ENCODE results near the gene INVS. TPM values are rescaled to one million over a fixed set of nuclear protein-coding genes. Genes with fewer than 3 reads are reported as not detected.

INVS gene
- total RNA-seq, 1 donor from 2014 or later, result 34.0 TPM

GRCh38 chr9:100281676-100282387 lies 182.8 kb downstream of the INVS start:
- Mint-ChIP-seq H3K27me3 (no peaks in the 10 kb centered on the region), H3K4me3 (no peak overlapping the region), H3K9me3 (peaks cover 12% of the 10 kb centered on the region), H3K36me3 (ENCODE audit: low read depth) (peaks cover 79% of the 10 kb centered on the region), H3K27ac (no peak overlapping the region), H3K4me1 (no peaks in the 10 kb centered on the region)
- no peak for TF ChIP-seq CTCF (IDR thresholded peaks at IDR 0.05)
- ATAC-seq (ENCODE audit: low read depth), result no peak
- POLR2A ChIA-PET, result interaction anchor here (0.6 kb wide), 1 partner anchor 1059 kb away, joined by 5 read pairs; no protein-coding TSS in a partner anchor
- DNase-seq, result no peak
- CTCF ChIA-PET, result no interaction called here
- intact Hi-C loops (cut with micrococcal nuclease), result no loop called here

DNA sequence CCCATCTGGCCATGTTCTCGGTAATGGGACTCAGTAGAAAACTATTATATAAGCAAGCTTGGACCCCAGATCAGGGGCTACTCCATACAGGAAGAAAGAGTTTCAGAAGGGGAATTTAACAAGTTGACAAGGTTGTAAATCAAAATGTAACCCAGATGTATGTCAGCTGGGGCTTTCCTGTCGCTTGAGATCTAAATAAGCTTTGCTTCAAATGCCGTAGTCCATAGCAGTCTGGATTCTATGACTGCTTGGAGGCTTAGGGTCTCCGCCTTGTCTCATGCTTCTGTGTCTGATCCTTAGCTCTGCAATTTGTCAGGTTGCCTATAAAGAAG lies 183.3 kb downstream of the INVS start:
- ChIA-PET POLR2A (no interaction called here), CTCF (no interaction called here)
- no peak for ATAC-seq (ENCODE audit: low read depth)
- no peaks in the 10 kb centered on the region for H3K27me3 Mint-ChIP-seq
- DNase-seq, result no peak
- no peak overlapping the region for H3K4me3 Mint-ChIP-seq
- H3K36me3 Mint-ChIP-seq (ENCODE audit: low read depth), result peaks cover 79% of the 10 kb centered on the region
- intact Hi-C loops (cut with micrococcal nuclease), result no loop called here
- no peak for TF ChIP-seq CTCF (IDR thresholded peaks at IDR 0.05)
- H3K9me3 Mint-ChIP-seq, result peaks cover 12% of the 10 kb centered on the region
- no peaks in the 10 kb centered on the region for H3K4me1 Mint-ChIP-seq
- no peak overlapping the region for H3K27ac Mint-ChIP-seq

DNA sequence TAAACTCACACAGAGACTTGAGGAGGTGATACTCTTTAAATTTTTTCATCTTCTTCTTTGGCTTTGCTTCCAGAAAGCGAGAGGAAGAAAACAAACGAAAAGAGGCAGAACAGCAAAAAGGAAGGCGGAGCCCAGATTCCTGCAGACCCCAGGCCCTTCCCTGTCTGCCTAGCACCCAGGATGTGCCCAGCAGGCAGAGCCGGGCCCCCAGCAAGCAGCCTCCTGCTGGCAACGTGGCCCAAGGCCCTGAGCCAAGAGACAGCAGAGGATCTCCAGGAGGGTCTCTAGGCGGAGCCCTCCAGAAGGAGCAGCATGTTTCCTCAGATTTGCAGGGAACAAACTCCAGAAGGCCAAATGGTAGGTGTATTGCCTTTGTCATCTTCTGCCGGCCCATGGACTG lies 185.2 kb downstream of the INVS start:
- POLR2A ChIA-PET, result no interaction called here
- ATAC-seq (ENCODE audit: low read depth) (no peak), DNase-seq (no peak)
- peaks cover 14% of the 10 kb centered on the region for H3K9me3 Mint-ChIP-seq
- H3K27me3 Mint-ChIP-seq, result no peaks in the 10 kb centered on the region
- intact Hi-C loops (cut with micrococcal nuclease), result no loop called here
- no peak overlapping the region for H3K27ac Mint-ChIP-seq
- no peak for TF ChIP-seq CTCF (IDR thresholded peaks at IDR 0.05)
- H3K4me1 Mint-ChIP-seq, result no peaks in the 10 kb centered on the region
- CTCF ChIA-PET, result no interaction called here
- H3K36me3 Mint-ChIP-seq (ENCODE audit: low read depth), result peaks cover 84% of the 10 kb centered on the region
- H3K4me3 Mint-ChIP-seq, result no peak overlapping the region

DNA sequence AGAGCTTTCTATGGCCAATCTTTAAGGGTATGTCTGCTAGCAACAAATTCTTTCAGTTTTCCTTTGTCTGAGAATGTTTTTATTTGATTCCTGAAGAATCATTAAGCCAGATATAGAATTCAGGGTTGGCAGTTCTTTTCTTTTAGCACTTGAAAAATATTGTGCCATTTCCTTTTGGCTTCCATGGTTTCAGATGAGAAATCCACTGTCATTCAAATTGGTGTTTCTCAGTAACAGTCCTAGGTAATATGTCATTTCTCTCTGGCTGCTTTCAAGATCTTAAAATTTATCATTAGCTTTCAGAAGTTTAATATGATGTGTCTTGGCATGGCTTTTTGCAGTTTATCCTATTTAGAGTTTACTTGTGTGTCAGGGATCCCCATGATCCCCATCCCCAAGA lies 186.0 kb downstream of the INVS start:
- no peak overlapping the region for H3K4me3 Mint-ChIP-seq
- DNase-seq, result no peak
- ChIA-PET CTCF (no interaction called here), POLR2A (no interaction called here)
- H3K36me3 Mint-ChIP-seq (ENCODE audit: low read depth), result peaks cover 85% of the 10 kb centered on the region
- intact Hi-C loops (cut with micrococcal nuclease), result no loop called here
- H3K4me1 Mint-ChIP-seq, result no peaks in the 10 kb centered on the region
- no peak for ATAC-seq (ENCODE audit: low read depth)
- no peak for TF ChIP-seq CTCF (IDR thresholded peaks at IDR 0.05)
- H3K9me3 Mint-ChIP-seq, result peaks cover 14% of the 10 kb centered on the region
- H3K27me3 Mint-ChIP-seq, result no peaks in the 10 kb centered on the region
- H3K27ac Mint-ChIP-seq, result no peak overlapping the region

- Mint-ChIP-seq H3K4me3 (no peak overlapping the region), H3K9me3 (peaks cover 14% of the 10 kb centered on the region), H3K27me3 (no peaks in the 10 kb centered on the region), H3K36me3 (ENCODE audit: low read depth) (peaks cover 86% of the 10 kb centered on the region), H3K27ac (no peak overlapping the region), H3K4me1 (no peaks in the 10 kb centered on the region)
- ATAC-seq (ENCODE audit: low read depth) (no peak), DNase-seq (no peak)
- intact Hi-C loops (cut with micrococcal nuclease), result no loop called here
- ChIA-PET POLR2A (no interaction called here), CTCF (no interaction called here)
- TF ChIP-seq CTCF (IDR thresholded peaks at IDR 0.05), result no peak
These were observed 186.6 kb downstream of the INVS start for GRCh38 chr9:100285601-100286000.
